Measurements from ENCODE around the gene CACNG7. TPM values are rescaled to one million over a fixed set of nuclear protein-coding genes. Genes with fewer than 3 reads are reported as not detected.

Gene CACNG7
- total and polyA plus RNA-seq, 4 donors, result not detected

DNA sequence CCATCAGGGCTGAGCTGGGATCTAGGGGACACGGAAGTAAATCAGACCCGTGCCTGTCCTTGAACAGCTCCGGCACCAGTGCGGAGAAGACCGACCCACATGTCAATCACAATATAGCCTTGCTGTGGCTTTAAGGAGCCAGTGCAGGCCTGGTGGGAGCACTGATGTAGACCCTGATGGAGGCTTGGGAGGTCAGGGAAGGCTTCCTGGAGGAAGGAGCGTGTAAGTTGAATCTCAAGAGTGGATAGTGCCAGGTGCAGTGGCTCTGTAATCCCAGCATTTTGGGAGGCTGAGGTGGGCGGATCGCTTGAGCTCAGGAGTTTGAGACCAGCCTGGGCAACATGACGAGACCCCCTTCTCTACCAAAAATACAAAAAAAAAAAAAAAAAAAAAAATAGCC is 42.9 kb downstream of the CACNG7 start:
- ATAC-seq (ENCODE audit: low FRiP score), result no peak
- H3K27me3 ChIP-seq (ENCODE audit: control insufficient read depth in 1 of 2, insufficient read depth in 2 of 2, low read length in 1 of 2), result no peaks in the 10 kb centered on the region
- WGBS, 2 donors, result 80 to 85% methylated on average over 9 of the region's 9 CpGs

GRCh38 chr19:53953383-53953782 is 44.3 kb downstream of the CACNG7 start:
- ATAC-seq (ENCODE audit: low FRiP score), result no peak
- 91% methylated on average over 8 of the region's 8 CpGs for WGBS, 2 donors
- Histone ChIP-seq H3K27me3 (ENCODE audit: control insufficient read depth in 1 of 2, insufficient read depth in 2 of 2, low read length in 1 of 2) (peaks cover 0 to 3% of the 10 kb centered on the region in 2 donors), H3K27ac (ENCODE audit: low read depth in 1 of 2, low read length in 2 of 2) (no peak overlapping the region), H3K4me1 (ENCODE audit: control insufficient read depth in 1 of 2, insufficient read depth in 2 of 2, low read length in 2 of 2) (no peaks in the 10 kb centered on the region), H3K36me3 (ENCODE audit: control insufficient read depth in 1 of 2, insufficient read depth in 2 of 2, low read length in 1 of 2) (no peaks in the 10 kb centered on the region), H3K9me3 (ENCODE audit: control insufficient read depth, low read length) (no peaks in the 10 kb centered on the region), H3K4me3 (ENCODE audit: low read length in 2 of 2) (no peak overlapping the region)
- DNase-seq, result no peak
- intact Hi-C loops (cut with DNase I), result no loop called here

More for the DNA sequence above, 42.9 kb downstream of the CACNG7 start:
- Histone ChIP-seq H3K9me3 (ENCODE audit: control insufficient read depth, low read length) (no peaks in the 10 kb centered on the region), H3K36me3 (ENCODE audit: control insufficient read depth in 1 of 2, insufficient read depth in 2 of 2, low read length in 1 of 2) (no peaks in the 10 kb centered on the region), H3K4me3 (ENCODE audit: low read length in 2 of 2) (no peak overlapping the region), H3K4me1 (ENCODE audit: control insufficient read depth in 1 of 2, insufficient read depth in 2 of 2, low read length in 2 of 2) (no peaks in the 10 kb centered on the region), H3K27ac (ENCODE audit: low read depth in 1 of 2, low read length in 2 of 2) (no peak overlapping the region)
- intact Hi-C loops (cut with DNase I), result no loop called here
- no peak for DNase-seq

GRCh38 chr19:53957448-53958167 is 48.5 kb downstream of the CACNG7 start:
- ATAC-seq (ENCODE audit: low FRiP score) (no peak), DNase-seq (no peak)
- H3K27ac ChIP-seq (ENCODE audit: low read depth in 1 of 2, low read length in 2 of 2), result no peak overlapping the region
- 3% methylated on average over 15 of the region's 15 CpGs for WGBS, 2 donors
- H3K4me1 ChIP-seq (ENCODE audit: control insufficient read depth in 1 of 2, insufficient read depth in 2 of 2, low read length in 2 of 2), result no peaks in the 10 kb centered on the region
- peaks cover 0 to 3% of the 10 kb centered on the region in 2 donors for H3K27me3 ChIP-seq (ENCODE audit: control insufficient read depth in 1 of 2, insufficient read depth in 2 of 2, low read length in 1 of 2)
- intact Hi-C loops (cut with DNase I), result no loop called here
- H3K4me3 ChIP-seq (ENCODE audit: low read length in 2 of 2), result no peak overlapping the region
- H3K9me3 ChIP-seq (ENCODE audit: control insufficient read depth, low read length), result no peaks in the 10 kb centered on the region
- H3K36me3 ChIP-seq (ENCODE audit: control insufficient read depth in 1 of 2, insufficient read depth in 2 of 2, low read length in 1 of 2), result no peaks in the 10 kb centered on the region

DNA sequence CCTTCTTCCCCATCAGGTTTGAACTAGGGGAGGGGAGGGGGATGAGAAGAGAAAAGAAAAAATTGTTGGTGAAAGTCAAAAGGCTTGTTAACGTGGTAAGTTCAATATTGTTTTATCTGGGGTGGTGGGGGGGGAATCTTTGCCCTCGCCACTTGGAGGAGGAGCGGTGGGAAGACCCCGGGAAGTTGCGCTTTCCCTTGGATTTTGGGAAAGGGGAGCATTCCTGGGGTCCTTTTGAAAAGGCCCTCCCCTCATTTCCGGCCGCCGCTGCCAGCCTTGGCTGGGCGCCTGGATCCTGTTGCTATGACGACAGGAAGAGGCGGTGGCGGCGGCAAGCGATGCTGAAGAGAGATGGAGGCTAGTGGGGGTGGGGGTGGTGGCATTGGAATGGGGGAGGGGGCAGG is 49.1 kb downstream of the CACNG7 start:
- H3K4me1 ChIP-seq (ENCODE audit: control insufficient read depth in 1 of 2, insufficient read depth in 2 of 2, low read length in 2 of 2), result no peaks in the 10 kb centered on the region
- no peak for ATAC-seq (ENCODE audit: low FRiP score)
- peaks cover 0 to 3% of the 10 kb centered on the region in 2 donors for H3K27me3 ChIP-seq (ENCODE audit: control insufficient read depth in 1 of 2, insufficient read depth in 2 of 2, low read length in 1 of 2)
- DNase-seq, result no peak
- no peaks in the 10 kb centered on the region for H3K36me3 ChIP-seq (ENCODE audit: control insufficient read depth in 1 of 2, insufficient read depth in 2 of 2, low read length in 1 of 2)
- H3K9me3 ChIP-seq (ENCODE audit: control insufficient read depth, low read length), result no peaks in the 10 kb centered on the region
- intact Hi-C loops (cut with DNase I), result no loop called here
- no peak overlapping the region for H3K27ac ChIP-seq (ENCODE audit: low read depth in 1 of 2, low read length in 2 of 2)
- no peak overlapping the region for H3K4me3 ChIP-seq (ENCODE audit: low read length in 2 of 2)
- WGBS, 2 donors, result 1 to 2% methylated on average over 10 to 14 of the region's 14 CpGs

- H3K4me1 ChIP-seq (ENCODE audit: control insufficient read depth in 1 of 2, insufficient read depth in 2 of 2, low read length in 2 of 2), result no peaks in the 10 kb centered on the region
- H3K36me3 ChIP-seq (ENCODE audit: control insufficient read depth in 1 of 2, insufficient read depth in 2 of 2, low read length in 1 of 2), result no peaks in the 10 kb centered on the region
- ATAC-seq (ENCODE audit: low FRiP score) (no peak), DNase-seq (no peak)
- no peak overlapping the region for H3K27ac ChIP-seq (ENCODE audit: low read depth in 1 of 2, low read length in 2 of 2)
- H3K9me3 ChIP-seq (ENCODE audit: control insufficient read depth, low read length), result no peaks in the 10 kb centered on the region
- WGBS, 2 donors, result 0 to 2% methylated on average over 21 to 22 of the region's 22 CpGs
- H3K4me3 ChIP-seq (ENCODE audit: low read length in 2 of 2), result no peak overlapping the region
- intact Hi-C loops (cut with DNase I), result no loop called here
- peaks cover 0 to 3% of the 10 kb centered on the region in 2 donors for H3K27me3 ChIP-seq (ENCODE audit: control insufficient read depth in 1 of 2, insufficient read depth in 2 of 2, low read length in 1 of 2)
Measured at GRCh38 chr19:53958823-53959757, 50.0 kb downstream of the CACNG7 start.

GRCh38 chr19:53960187-53960586 is 51.1 kb downstream of the CACNG7 start:
- peaks cover 0 to 3% of the 10 kb centered on the region in 2 donors for H3K27me3 ChIP-seq (ENCODE audit: control insufficient read depth in 1 of 2, insufficient read depth in 2 of 2, low read length in 1 of 2)
- DNase-seq (peak in 1 of 2 donors; percentile 47), ATAC-seq (ENCODE audit: low FRiP score) (no peak)
- intact Hi-C loops (cut with DNase I), result no loop called here
- no peak overlapping the region for H3K27ac ChIP-seq (ENCODE audit: low read depth in 1 of 2, low read length in 2 of 2)
- no peak overlapping the region for H3K4me3 ChIP-seq (ENCODE audit: low read length in 2 of 2)
- no peaks in the 10 kb centered on the region for H3K9me3 ChIP-seq (ENCODE audit: control insufficient read depth, low read length)
- no peaks in the 10 kb centered on the region for H3K36me3 ChIP-seq (ENCODE audit: control insufficient read depth in 1 of 2, insufficient read depth in 2 of 2, low read length in 1 of 2)
- no peaks in the 10 kb centered on the region for H3K4me1 ChIP-seq (ENCODE audit: control insufficient read depth in 1 of 2, insufficient read depth in 2 of 2, low read length in 2 of 2)
- 2 to 3% methylated on average over 9 to 10 of the region's 10 CpGs for WGBS, 2 donors

DNA sequence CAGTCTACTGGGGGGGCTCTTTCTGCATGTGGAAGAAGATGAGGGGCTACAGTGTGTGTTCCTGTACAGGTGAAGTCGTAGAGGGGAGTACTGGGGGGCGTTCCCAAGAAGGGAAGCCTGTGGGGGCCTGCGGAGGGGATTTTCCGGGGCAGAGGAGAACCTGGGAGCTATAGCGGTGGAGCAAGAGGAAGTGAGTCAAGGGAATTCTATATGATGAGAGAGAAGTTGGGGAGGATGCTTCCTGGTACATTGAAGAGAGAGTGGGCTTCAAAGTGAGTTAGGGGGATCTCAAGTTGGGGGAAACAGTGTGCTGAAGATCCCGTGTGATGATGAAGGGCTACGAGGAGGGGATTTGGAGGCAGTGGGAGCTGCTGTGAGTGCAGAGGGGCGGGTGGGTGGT is 51.8 kb downstream of the CACNG7 start:
- no peaks in the 10 kb centered on the region for H3K4me1 ChIP-seq (ENCODE audit: control insufficient read depth in 1 of 2, insufficient read depth in 2 of 2, low read length in 2 of 2)
- peaks cover 0 to 3% of the 10 kb centered on the region in 2 donors for H3K27me3 ChIP-seq (ENCODE audit: control insufficient read depth in 1 of 2, insufficient read depth in 2 of 2, low read length in 1 of 2)
- DNase-seq, result no peak
- 2 to 3% methylated on average over 8 of the region's 8 CpGs for WGBS, 2 donors
- H3K27ac ChIP-seq (ENCODE audit: low read depth in 1 of 2, low read length in 2 of 2), result no peak overlapping the region
- ATAC-seq (ENCODE audit: low FRiP score), result no peak
- H3K36me3 ChIP-seq (ENCODE audit: control insufficient read depth in 1 of 2, insufficient read depth in 2 of 2, low read length in 1 of 2), result no peaks in the 10 kb centered on the region
- H3K4me3 ChIP-seq (ENCODE audit: low read length in 2 of 2), result no peak overlapping the region
- intact Hi-C loops (cut with DNase I), result no loop called here
- H3K9me3 ChIP-seq (ENCODE audit: control insufficient read depth, low read length), result no peaks in the 10 kb centered on the region

GRCh38 chr19:53961523-53962356 is 52.7 kb downstream of the CACNG7 start:
- Histone ChIP-seq H3K4me1 (ENCODE audit: control insufficient read depth in 1 of 2, insufficient read depth in 2 of 2, low read length in 2 of 2) (no peaks in the 10 kb centered on the region), H3K4me3 (ENCODE audit: low read length in 2 of 2) (no peak overlapping the region), H3K27me3 (ENCODE audit: control insufficient read depth in 1 of 2, insufficient read depth in 2 of 2, low read length in 1 of 2) (peaks cover 0 to 3% of the 10 kb centered on the region in 2 donors), H3K27ac (ENCODE audit: low read depth in 1 of 2, low read length in 2 of 2) (no peak overlapping the region), H3K9me3 (ENCODE audit: control insufficient read depth, low read length) (no peaks in the 10 kb centered on the region), H3K36me3 (ENCODE audit: control insufficient read depth in 1 of 2, insufficient read depth in 2 of 2, low read length in 1 of 2) (no peaks in the 10 kb centered on the region)
- no peak for ATAC-seq (ENCODE audit: low FRiP score)
- intact Hi-C loops (cut with DNase I), result no loop called here
- 1 to 2% methylated on average over 32 of the region's 32 CpGs for WGBS, 2 donors
- DNase-seq, result peak in 1 of 2 donors; percentile 72

Data from aorta (tissue), 5 donors.